HG03469 (cell line): ENCODE results near the gene REM2.
"Not testable (repeated sequence)": the region's sequence is repeated elsewhere in the genome, so short reads cannot be mapped to it uniquely, and the experiment has no call there.

Experiments
- ATAC-seq: cut with Tn5 transposase; IDR thresholded peaks from one replicate; pipeline ENCODE4 v1.9.1; 2021; ENCODE audit warnings: mild to moderate bottlenecking, moderate library complexity, moderate number of reproducible peaks; ENCODE audit not compliant: unreplicated experiment

REM2 gene

DNA sequence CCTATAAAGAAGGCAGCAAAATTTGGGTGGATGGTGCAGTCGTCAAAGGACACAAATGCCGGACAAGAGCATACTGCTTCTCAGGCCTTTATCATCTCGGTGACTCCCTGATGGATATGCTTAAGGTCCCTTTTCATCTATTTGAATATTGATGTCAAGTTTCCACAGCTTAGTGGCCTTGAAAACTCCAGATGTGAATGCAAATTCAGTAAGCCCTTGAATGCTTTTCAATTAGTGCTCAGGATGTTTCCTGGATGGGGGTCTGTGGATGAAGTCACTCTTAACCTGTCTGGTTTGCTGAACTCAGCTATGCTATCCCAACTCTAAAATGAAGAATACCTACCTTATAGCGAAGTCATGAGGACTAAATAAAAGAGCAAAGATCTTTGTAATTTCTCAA, 10.7 kb downstream of the REM2 start:
- no peak for ATAC-seq

- ATAC-seq = no peak
Measured at GRCh38 chr14:22895402-22895801, 12.4 kb downstream of the REM2 start.

DNA sequence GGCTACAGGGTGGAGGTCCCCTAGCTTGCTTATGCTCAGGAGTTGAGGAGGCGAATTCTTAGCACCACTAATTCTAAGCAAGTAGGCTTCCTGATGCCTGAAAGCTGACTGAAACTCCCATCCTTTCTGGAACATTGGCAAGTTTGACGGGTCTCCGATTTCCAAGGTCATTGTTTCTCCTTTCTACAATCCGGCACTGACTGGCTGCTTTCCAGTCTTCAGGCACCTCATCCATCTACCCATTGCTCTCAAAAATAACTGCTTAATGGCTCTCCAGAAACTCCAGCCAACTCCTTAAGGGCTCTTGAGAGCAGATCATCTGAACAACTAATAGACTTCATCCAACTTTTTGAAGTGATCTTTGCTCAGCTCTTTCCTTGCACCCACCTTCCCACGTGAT, 13.3 kb downstream of the REM2 start:
- ATAC-seq = no peak

DNA sequence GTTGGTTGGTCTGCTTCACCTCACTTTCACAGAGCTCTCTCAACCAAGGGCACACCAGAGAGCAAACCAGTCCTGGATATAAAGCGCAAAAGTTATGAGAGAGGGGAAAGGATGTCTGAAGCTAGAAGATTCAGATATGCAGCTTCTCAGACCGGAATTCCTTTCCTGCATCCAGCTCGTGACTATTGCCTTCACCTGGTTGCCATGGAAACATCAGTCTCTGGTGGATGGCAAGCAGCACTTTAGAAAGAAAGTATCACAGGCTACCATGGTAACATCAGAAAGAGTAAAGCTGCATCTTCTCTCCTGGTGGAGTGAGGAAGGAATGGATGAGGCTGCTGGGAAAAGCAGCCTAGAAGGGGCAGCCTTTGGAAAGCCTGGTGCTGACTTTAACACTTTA, 13.7 kb downstream of the REM2 start:
- no peak for ATAC-seq

- no peak for ATAC-seq
Measured at GRCh38 chr14:22897357-22897756, 14.3 kb downstream of the REM2 start.

DNA sequence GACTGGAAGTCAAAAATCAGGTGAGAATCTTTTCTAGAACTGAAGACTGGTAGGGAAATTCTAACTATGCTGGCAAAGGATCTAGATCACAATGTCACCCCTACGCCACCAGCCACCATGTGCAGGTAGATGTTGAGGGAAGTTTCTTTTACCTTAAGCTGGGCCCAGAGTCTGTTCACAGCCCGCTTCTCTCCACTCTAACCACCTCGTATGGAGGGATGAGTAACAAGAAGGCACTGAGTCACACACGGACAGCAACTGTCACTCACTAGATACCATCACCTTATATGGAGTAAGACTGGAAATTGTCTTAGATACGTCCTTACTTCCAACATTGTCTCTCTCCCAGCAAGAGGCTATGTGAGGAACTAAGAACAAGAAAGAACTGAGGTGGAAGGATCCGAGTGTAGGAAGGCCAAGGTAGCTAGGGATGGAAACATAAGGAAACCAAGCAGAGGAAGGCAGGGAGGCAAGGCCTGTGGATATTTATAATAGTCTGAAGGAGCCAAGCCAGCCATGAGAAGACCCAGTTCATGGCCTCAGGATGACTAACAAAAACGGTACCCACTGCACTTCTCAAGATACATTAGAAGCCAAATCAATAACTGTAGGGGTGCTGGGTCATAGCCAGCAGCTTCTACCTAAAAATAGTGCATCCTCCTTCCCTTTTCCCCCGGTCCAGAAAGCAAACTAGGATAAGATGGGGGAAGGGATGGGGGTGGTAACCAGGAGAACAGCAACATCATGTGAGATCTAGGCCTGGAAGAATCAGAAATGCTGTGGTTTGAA, 15.5 kb downstream of the REM2 start:
- ATAC-seq = no peak

DNA sequence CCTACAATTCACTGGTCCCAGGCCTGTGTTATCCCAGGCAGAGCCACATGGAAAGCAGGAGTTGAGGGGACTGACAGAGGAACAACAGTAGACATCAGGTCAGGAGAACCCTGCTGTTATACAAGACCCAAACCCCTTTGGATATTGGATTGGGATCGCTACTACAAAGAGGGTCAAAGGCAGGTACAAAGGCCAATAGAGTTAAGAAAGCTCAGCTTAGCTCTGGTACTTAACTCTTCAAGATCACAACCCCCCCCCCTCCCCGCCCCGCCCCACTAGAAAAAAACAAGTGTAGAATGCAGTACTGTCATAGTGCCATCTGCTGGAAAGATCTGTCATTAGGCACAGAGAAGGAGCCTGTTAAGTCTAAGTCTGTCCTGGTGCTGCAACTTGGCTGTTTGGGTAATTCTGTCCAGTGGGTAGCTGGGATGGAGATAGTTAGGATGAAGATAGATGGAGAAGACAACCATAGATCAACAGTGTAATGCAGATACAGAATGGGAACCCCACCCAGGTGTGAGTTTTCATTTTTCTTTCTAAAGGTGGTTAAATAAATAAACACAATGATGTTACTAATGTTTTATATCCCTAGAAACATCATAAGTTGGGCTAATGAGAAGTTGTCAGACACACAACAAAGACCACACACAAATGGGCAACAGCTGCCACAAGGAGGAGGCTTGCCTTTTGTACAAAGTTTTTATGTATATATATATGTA, 17.2 kb downstream of the REM2 start:
- no peak for ATAC-seq

- ATAC-seq = no peak
Measured at GRCh38 chr14:22901799-22902198, 18.8 kb downstream of the REM2 start.

- ATAC-seq = no peak
Measured at GRCh38 chr14:22903742-22904087, 20.7 kb downstream of the REM2 start.

DNA sequence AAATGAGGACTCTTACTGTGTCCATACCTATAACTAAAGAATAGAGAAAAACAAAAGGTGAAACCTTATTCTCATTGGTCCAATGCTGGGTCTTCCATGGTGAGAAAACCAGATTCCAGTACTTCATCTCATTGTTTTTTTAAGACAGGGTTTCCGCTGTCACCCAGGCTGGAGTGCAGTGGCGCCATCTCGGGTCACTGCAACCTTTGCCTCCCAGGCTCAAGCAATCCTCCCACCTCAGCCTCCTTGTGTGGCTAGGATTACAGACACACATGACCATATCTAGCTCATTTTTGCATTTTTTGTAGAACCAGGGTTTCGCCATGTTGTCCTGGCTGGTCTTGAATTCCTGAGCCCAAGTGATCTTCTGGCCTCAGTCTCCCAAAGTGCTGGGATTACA, 22.6 kb downstream of the REM2 start:
- ATAC-seq = no peak

DNA sequence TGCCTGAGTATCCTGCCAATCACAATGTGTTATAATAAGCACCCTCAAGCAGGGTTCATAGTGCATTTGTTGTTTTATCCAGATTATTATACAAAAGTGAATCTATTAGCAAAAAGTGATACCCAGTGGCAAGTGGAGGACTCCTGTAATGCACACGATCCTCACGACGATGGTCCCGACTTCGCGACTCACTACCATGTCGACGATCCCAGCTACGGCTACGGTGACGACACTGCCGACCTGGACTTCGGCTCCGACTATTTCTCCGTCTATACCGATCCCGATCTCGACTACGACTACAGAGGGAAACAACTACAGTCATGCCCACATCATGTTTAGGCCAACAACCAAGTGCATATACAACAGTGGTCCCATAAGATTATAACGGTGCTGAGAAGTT, 23.1 kb downstream of the REM2 start:
- no peak for ATAC-seq

GRCh38 chr14:22907429-22907828, 24.4 kb downstream of the REM2 start:
- no peak for ATAC-seq

DNA sequence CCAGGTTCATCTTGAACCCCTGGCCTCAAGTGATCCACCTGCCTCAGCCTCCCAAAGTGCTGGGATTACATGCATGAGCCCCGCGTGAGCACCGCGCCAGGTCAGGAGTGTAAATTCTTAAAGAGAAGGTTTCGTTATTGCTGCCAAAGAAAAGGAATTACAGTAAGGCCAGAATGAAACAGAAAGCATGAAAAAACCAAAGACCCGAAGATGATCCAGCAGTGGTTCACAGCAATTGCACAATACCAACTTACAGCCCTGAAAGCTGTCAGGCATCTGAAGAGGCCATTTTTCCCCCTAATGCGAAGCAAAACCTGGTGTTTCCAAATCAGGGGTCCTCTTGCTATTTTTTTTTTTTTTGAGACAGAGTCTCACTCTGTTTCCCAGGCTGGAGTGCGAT, 25.6 kb downstream of the REM2 start:
- ATAC-seq = no peak

GRCh38 chr14:22910916-22911315, 27.9 kb downstream of the REM2 start:
- no peak for ATAC-seq

- not testable (repeated sequence) for ATAC-seq
Measured at GRCh38 chr14:22914836-22915235, 31.8 kb downstream of the REM2 start.

GRCh38 chr14:22915886-22916521, 33.0 kb downstream of the REM2 start:
- no peak for ATAC-seq

GRCh38 chr14:22918804-22919600, 36.0 kb downstream of the REM2 start, which contains the start of gene RBM23:
Gene RBM23 (minus strand): TSS chr14:22919149.
- ATAC-seq = peak; percentile 75

GRCh38 chr14:22919601-22919921, 36.5 kb downstream of the REM2 start:
- ATAC-seq = no peak

- no peak for ATAC-seq
Measured at GRCh38 chr14:22920697-22921096, 37.7 kb downstream of the REM2 start.

DNA sequence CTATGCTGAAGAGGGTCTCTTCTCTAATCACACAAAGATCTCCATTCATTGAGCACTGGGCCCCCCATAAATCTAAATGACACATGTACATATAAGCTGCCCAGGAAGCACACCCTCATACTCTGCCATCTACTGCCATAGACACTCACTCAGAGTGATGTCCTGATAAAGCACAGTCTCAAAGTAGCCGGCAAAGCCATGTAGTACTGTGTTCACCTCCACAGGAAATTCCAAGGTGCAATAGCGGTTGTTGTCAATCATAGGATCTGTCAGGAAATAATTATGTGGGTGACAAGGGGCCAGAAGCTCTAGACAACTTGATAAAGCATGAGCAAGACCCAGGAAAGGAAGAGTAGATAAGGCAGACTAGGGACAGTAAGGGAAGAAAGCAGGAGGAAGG, 39.3 kb downstream of the REM2 start:
- ATAC-seq = no peak

DNA sequence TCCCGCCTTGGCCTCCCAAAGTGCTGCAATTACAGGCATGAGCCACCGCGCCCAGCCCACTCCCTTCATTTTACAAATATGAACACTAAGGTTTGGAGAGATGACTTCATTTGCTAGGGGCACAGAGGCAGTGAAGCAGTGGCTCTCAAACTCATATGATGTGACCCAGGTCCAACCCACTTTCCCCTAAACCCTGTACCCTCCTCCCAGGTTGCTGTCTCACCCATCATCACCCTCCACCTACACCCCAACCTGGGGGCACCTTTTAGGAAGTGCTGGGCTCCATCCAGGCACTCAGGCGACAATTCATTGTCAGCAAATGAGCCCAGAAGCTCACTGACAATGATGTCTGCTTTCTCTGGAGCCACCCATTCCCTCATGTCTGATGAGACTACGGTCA, 40.7 kb downstream of the REM2 start:
- ATAC-seq = no peak
